GM19397 (cell line): ENCODE measurements around the gene PDGFRA.
A peak's percentile ranks its signal among the peaks of the same experiment; 100 is the strongest.
"Not testable (repeated sequence)": the region's sequence is repeated elsewhere in the genome, so short reads cannot be mapped to it uniquely, and the experiment has no call there.

Experiments used
- ATAC-seq: cut with Tn5 transposase; IDR thresholded peaks from one replicate; pipeline ENCODE4 v1.9.1; 2021; ENCODE audit warnings: mild to moderate bottlenecking, moderate library complexity; ENCODE audit not compliant: unreplicated experiment

PDGFRA gene

GRCh38 chr4:54227256-54228055 lies 1.6 kb upstream of the PDGFRA start:
- ATAC-seq = no peak

GRCh38 chr4:54228056-54228527 lies 1.0 kb upstream of the PDGFRA start:
- ATAC-seq = no peak

GRCh38 chr4:54228546-54228945 lies 547 bp upstream of the PDGFRA start:
- ATAC-seq = no peak

GRCh38 chr4:54229631-54230483 lies 764 bp downstream of the PDGFRA start:
- no peak for ATAC-seq

- no peak for ATAC-seq
Observed at GRCh38 chr4:54230484-54231418, 1.7 kb downstream of the PDGFRA start.

- no peak for ATAC-seq
Observed at GRCh38 chr4:54231419-54231767, 2.3 kb downstream of the PDGFRA start.

GRCh38 chr4:54231768-54232688 lies 2.9 kb downstream of the PDGFRA start:
- no peak for ATAC-seq

- ATAC-seq = peak; percentile 86
Observed at GRCh38 chr4:54233277-54233696, 4.2 kb downstream of the PDGFRA start.

- peak; percentile 18 for ATAC-seq
Observed at GRCh38 chr4:54233697-54234496, 4.8 kb downstream of the PDGFRA start.

GRCh38 chr4:54234497-54235205 lies 5.6 kb downstream of the PDGFRA start:
- ATAC-seq = no peak

GRCh38 chr4:54236316-54236715 lies 7.2 kb downstream of the PDGFRA start:
- not testable (repeated sequence) for ATAC-seq

GRCh38 chr4:54237770-54238169 lies 8.7 kb downstream of the PDGFRA start:
- no peak for ATAC-seq

GRCh38 chr4:54238389-54238788 lies 9.3 kb downstream of the PDGFRA start:
- no peak for ATAC-seq

GRCh38 chr4:54241268-54241823 lies 12.3 kb downstream of the PDGFRA start:
- not testable (repeated sequence) for ATAC-seq

GRCh38 chr4:54243541-54243940 lies 14.4 kb downstream of the PDGFRA start:
- ATAC-seq = not testable (repeated sequence)

- ATAC-seq = not testable (repeated sequence)
Observed at GRCh38 chr4:54252312-54252711, 23.2 kb downstream of the PDGFRA start.

GRCh38 chr4:54254116-54254914 lies 25.2 kb downstream of the PDGFRA start:
- ATAC-seq = no peak
